ELF-1 (cell line): ENCODE results near the gene DUSP8.

Experiments used
- DNase-seq: peaks from one replicate; pipeline ENCODE4 v3.0.0-alpha.2; 2016; ENCODE audit warnings: low read depth, low spot score

DUSP8 gene

GRCh38 chr11:1566381-1567051 lies 5.6 kb downstream of the DUSP8 start:
- peak; percentile 5 for DNase-seq

DNA sequence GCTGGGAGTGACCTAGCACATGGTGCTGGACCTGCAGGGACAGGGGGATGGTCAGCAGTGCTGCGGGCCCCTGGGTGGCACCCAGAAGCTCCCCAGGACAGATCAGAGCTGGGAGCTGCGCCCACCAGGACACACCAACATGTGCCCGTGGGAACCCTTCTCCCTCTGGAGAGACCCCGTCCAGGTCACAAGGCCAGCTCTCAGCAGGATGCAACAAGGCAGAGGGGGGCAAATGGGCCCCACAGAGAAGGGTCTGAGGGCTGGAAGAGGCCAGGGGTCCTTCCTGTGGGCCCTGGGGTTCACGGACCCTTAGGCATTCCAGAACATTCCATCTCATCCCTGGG lies 6.2 kb downstream of the DUSP8 start:
- no peak for DNase-seq

DNA sequence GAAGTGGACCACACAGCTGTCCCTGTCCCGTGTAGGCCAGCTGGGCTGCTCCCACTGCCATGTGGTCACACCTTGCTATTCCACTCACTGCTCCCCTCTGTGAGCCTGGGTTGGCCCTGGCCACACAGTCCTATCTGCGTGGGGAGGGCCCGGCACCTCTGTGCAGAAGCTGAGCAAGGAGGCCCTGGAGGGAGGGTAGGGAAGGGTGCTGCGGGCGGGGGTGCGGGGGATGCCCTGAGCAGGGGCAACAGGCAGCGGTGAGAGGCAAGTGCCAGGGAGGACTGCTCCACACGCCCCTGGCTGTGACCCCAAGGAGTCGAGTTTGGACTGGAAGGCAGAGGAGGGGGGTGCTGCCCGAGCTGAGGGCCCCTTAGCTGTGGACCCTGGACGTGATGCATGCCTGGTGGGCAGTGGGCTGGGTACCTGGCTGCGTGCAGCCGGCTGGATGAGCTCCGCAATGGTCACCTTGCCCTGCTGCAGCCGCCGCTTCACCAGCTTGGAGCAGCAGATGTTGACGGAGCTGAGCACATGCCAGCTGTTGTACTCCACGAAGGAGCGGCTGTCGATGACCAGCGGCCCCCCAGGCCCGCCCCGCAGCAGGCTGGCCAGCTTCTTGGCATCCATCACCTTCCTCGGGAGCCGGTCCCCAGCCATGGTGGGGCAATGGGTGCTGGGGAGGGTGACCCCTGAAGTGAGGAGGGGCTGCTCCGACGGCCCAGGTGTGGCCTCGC lies 6.7 kb downstream of the DUSP8 start:
- no peak for DNase-seq

DNA sequence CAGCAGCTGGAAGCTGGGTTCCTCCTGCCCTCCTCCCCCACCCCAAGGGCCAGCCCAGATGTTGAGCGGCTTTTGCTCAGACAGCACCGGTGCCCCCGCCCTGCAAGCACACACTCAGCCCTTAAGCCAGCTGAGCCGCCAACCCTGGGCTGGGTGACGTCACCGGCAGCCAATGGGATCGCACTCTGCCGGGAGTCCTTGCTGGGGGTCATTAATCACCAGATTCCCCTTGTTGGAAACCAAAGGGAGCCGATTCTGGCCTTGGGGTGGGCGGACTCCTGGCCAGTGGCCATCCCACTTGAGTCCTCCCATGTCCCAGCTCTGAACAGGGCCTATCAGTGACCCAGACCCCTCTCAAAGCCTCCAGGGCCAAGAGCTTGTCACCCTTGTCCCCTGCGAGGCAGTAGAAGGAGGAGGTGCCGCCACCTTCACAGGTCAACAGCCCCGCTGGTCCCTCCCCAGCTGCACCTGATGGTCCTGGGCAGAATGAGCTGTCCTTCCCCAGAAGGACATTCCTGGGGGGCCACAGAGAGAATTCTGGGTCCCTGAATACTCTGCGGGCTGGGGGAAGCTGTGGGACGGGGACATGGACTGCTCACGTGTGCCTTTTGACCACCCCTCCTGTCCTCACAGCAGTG lies 7.4 kb downstream of the DUSP8 start:
- peak; percentile 89 for DNase-seq

GRCh38 chr11:1563697-1564534 lies 8.2 kb downstream of the DUSP8 start:
- peak; percentile 2 for DNase-seq

DNA sequence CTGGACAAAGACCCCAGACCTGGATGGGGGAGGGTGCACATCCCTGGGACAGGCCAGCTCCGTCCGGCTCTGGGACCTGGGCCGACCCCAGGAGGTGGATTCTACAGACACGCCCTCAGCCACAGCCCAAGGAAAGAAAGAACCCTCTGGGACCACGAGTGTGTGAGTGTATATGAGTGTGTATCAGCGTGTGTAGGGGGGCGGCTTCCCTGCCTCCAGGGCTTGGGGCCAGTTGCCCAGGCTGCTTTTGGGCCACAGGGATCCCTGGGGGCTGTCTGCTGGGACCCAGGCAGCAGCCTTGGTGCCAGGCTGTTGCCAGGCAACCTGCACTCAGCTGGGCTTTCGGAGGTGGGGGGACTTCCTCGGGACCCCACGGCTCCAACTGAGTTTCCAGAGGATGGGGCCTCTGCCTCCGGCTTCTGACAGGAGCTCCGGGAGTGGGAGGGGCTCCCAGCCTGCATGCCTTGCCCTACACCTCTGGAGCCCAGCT lies 8.9 kb downstream of the DUSP8 start:
- DNase-seq: no peak

- DNase-seq: no peak
Measured at GRCh38 chr11:1562469-1563148, 9.5 kb downstream of the DUSP8 start.

- no peak for DNase-seq
Measured at GRCh38 chr11:1561955-1562354, 10.1 kb downstream of the DUSP8 start.

GRCh38 chr11:1561266-1561665 lies 10.8 kb downstream of the DUSP8 start:
- DNase-seq: no peak

DNA sequence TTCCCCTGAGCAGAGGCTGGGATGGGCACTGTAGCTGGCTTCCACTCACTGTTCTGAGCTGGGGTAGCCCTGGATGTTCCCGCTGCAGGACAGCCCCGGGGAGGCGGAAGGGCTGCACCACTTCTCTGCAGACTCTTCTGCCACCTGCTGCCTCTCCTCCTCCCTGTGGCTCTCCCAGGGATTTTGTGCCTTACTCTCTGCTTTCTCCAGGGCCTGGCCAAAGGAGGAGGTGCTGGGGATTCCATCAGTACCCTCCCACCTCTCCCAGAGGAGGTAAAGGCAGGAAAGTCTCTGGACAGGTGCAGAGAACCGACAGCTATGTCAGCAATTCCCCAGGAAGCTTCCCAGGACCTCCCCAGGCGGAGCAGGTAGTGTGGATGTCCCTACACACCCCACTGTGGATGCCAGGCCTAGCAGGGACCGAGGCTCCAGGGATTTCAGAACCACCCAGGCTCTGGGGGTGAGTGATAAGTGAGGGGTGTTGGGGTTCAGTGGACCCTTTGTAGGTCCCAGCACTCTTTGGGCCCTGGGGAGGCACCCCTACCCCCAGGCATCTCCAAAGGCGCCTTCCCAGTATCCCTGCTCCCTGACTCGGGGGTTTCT lies 11.3 kb downstream of the DUSP8 start:
- DNase-seq: peak; percentile 19

DNA sequence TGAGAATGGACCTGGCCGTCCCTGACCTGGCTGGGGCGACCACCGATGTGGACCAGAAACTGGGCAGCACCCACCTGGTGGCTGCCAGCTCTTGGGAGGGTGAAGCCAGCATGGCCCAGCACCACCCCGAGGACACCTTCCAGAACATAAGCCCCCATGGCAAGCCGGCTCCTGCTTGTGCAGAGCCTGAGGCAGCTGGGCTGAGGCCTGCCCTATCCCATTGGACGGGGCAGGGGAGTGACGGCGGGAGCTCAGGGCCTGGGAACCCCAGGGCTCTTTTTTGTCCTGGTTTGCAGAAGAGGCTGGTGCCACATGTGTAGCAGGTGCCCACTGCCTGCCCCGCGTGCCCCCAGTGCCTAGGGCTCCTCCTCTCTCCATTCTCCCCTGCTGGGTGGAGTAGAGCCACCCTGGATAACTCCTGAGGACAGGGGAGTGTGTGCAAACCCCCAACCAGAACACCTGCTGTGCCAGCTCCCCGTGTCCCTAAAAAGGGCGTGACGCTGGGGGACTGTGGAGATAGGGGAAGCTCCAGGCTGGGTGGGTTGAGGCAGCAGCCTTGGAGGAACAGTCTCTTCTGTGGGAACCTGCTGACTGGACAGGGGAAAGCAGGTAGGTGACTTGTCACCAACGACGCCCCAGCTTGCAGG lies 11.9 kb downstream of the DUSP8 start:
- no peak for DNase-seq

DNA sequence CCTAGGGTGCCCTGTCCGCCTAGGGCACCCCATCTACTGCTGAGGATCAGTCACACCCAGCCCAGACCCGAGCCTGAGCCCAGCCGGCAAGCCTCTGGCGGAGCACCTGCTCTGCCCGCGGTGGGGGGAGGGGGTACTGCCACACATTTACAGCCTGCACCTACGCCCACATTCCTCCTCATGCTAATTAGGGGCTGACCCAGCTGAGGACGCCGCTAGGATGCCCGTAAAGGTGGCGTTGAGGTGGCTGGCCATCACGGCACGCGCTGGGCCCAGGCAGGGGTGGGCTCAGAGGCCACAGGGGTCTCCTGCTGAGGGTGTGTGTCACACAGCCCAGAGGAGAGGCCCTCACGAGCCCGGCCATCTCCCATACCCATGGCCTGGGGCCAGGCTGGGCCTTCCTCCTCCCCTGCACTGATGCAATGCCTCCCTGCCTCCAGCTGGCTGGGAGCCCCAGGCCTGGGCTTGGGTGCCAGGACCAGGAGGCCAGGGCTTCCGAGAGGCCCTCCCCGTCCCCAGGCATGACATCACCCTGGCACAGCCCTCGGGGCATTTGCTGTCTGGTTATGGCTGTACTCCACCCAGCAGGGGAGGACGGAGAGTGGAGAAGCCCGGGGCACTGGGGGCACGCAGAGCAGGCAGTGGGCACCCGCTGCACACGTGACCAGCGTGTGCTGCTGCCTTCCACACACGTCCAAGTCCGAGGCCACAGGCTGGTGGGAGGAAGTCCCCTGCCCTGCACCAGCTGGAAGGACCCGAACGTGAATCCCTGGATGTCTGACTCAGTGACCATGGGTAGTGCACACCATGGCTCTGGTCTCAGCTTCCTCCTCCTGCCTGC lies 12.7 kb downstream of the DUSP8 start:
- peak; percentile 54 for DNase-seq

- no peak for DNase-seq
Measured at GRCh38 chr11:1558775-1559110, 13.3 kb downstream of the DUSP8 start.

DNA sequence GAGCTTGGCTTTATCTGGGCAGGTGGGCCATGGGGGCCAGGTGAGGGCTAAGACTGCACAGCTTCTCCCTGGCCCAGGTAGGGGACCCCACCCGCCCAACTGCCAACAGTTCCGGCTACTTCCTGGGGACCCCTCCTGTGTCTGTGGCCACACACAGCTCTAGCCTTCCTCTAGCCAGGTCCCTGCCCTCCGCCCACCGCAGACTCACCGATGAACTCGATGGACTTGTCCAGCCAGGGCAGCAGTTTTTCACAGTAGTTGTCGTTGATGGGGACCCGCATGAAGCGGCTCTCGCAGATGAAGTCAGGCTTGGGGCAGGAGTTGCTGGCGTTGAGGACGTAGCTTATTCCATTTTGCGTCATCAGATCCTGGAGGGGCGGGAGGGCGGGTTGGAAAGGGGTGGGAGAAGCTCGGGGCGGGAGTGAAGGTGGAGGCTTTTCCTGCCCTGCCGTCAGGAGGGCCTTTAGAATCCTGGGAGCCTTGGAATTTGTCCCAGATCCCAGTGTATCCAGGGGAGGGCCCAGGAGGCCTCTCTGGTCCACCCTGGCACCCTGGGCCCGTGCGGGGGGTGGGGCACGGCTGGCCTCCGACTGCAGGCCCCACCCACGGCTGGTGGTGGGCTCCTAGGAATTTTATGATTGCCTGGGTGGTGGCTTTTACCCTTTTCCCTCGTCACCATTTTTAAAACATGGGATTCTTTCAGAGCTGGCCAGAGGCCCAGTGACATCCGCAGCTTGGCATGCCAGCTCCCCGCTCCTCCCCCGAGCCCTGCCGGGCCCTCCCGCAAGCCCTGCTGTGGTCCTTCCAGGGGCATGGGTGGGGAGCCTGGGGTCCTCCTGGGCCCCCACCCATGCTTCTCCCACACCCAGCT lies 13.9 kb downstream of the DUSP8 start:
- DNase-seq: peak; percentile 10

DNA sequence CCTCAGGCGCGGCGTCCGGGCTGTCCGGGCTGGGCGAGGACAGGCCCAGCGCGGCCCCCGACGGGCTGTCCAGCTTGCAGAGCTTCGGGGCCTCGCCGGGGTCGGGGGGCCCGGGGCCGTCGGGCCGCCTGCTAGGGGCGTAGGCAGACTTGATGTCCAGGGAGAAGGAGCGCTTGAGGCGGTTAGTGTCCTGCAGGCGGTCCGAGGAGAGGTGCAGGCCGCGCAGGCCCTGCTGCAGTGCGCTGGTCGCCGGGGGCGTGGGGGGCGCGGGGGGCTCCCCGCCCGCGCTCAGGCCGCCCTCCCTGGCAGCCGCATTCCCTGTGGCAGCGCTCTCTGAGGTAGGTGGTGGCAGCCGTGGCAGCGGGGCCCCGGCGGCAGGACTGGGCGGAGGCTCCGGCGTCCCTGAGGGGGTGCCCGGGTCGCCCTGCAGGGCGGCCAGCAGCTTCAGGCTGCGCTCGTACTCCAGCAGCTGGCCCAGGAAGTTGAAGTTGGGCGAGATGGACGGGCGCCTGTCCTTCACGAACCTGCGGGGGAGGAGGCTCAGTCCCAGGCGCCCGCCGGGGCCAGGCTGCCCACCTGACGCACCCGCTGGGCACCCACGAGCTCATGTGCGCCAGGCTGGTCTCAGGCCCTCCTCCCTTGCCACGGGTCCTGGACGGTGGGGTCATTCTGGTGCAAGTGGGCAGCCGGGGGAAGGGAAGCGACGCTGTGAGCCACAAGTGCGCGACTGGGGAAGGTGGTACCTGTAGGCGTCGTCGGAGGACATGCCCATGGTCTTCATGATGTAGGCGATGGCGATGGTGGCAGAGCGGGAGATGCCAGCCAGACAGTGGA lies 14.8 kb downstream of the DUSP8 start:
- no peak for DNase-seq

GRCh38 chr11:1556278-1556902 lies 15.7 kb downstream of the DUSP8 start:
- no peak for DNase-seq

DNA sequence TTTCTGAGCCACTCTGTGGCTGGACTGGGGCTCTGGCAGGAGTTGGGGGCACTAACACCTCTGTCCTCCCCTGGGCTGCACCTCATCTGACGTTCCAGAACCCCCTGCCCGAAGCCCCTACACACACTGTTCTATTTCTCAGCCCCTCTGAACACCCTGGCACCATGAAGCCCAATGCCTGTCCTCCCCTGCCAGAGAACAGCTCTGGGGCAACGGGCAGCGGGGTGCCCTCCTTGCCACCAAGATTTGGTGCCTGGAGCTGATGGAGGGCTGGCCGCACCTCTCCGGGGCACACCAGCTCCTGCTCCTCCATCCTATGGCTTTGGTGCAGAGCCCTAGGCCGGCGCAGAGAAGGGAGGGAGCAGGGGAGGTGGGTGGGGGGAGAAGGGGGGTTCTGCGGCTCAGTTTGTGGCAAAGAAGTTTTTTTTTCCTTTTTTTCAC lies 16.3 kb downstream of the DUSP8 start:
- DNase-seq: no peak
